ENCODE measurements around the gene EYA2.

EYA2 gene

DNA sequence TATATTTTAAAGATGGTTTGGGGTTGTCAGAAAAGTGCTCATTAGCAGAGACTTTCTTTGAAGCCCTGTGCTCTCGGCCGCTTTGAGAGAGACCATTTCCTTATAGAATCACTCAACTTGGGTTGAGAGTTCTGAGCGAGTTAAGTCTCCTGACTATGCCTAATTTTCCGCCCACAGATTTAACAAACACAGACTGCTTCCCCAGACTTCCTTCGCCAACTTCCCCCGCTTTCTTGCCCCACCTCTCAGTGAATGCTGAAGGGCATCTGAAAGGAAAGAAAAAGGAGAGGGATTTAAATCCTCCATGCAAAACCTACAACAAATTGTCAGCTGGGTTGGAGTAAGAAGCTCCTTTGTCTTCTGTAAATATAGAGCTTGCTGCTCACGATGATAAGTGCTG is 224.0 kb downstream of the EYA2 start:
- DNase-seq = no peak

DNA sequence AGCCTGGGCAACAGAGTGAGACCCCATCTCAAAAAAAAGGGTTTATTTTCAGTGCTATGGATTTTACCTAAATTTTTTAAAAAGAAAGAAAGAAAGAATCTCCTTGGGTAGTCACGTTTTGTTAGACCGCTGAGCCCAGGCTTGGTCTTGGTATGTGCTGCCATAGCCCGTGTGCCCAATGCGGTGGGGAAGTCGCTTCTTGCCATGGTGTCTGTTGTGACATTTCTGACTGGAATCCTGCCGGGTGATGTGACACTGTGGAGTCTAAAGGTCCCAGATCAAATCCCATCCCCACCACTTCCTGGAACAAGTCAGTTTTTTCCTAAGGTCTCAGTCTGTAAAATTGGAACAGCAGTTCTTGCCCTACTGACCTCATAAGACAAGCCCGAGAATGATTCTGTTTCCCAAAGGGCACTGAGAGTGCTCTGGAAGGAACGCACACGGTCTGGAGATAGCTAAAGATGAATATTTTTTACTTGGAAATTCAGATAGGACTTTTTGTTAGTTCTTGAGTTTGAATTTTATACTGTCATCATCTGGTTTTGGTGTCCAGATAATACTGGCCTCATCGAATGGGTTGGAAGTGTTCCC is 225.8 kb downstream of the EYA2 start:
- DNase-seq = no peak

- no peak for DNase-seq
Observed at GRCh38 chr20:47122560-47122959, 227.9 kb downstream of the EYA2 start.

- no peak for DNase-seq
Observed at GRCh38 chr20:47124181-47124717, 229.6 kb downstream of the EYA2 start.

- no peak for DNase-seq
Observed at GRCh38 chr20:47125508-47125757, 230.8 kb downstream of the EYA2 start.

DNA sequence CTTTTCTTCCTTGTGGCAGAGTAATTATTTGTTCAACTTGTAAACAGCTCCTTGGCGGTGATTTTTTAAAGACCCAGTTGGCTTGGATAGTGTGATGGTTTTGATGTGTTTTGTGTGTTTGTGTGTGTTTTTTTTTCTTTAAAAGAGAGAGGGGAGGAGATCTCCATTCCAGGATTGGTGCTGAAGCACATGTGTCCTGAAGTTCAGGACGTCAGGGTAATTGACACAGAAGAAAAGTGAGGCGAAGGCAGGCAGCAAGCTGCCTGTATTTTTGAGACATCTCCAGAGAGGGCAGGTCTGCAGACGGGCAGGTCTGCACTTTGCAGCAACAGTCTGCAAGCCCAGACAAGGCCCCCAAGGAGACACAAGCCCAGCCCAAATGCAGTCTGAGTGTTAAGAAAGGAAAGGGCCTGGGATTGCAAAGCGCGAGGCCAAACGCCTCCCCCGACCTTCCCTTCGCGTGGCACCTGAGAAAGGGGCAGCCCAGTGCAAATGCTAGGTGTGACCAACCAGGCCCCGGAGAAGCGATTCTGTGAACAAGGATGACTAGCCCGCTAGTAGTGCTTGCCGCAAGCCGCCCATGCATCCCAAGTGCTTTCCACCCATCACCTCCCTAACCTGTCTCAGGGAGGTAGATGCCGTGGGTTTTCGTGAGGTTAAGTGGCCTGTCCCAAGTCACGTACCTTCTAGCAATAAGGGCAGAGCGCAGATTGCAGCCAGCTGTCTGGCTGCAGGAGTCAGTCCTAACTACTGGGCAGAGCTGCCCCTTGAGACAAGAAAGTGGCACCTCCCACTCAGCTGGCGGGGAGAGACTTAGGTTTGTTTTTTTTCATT is 231.3 kb downstream of the EYA2 start:
- DNase-seq = no peak

DNA sequence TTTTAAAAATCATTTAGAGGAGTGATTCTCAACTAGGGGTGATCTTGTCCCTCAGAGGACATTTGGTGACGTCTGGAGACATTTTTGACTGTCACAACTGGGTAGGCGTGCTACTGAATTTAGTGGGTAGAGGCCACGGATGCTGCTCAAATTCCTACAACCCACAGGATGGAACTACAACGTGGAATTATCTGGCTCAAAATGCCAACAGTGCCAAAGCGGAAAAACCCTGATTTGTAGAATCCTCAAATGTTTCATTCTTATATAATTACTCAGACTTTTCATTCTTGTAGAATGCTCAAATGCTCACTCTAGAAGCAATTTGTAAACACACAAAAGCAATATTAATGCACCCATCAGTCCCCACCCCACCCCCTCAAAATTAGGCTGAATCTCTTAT is 232.1 kb downstream of the EYA2 start:
- DNase-seq = no peak

GRCh38 chr20:47127546-47127945 is 232.9 kb downstream of the EYA2 start:
- DNase-seq = no peak

GRCh38 chr20:47127999-47128398 is 233.4 kb downstream of the EYA2 start:
- no peak for DNase-seq

GRCh38 chr20:47129306-47129705 is 234.7 kb downstream of the EYA2 start:
- no peak for DNase-seq

DNA sequence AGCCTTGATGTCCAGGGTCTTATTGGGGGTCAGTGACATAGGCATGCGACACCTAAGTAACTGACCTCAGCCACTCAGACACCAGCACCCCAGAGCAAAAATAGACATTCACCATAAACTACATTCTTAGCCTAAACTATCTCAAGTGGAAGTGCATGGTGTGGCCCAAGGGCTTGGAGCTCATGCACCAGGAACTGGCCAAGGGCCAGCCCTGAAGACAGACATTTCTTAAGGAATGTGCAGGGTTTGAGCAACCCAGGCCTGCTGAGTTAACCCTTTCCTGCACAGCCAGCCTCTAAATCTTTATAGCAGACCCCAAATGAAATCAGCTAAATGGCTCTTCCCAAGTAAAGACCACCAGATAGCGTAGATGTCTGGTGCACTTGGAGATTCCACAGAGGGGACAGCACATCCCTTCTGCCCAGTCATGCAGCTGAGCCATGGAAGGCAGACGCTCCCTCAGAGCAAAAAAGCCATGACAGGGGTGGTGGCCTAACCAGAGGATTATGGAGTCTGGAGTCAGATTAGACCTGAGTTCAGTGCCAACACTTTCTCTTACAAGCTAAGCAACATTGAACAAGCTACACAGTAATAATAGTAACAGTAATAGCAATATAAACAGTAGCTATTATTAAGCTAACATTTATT is 239.3 kb downstream of the EYA2 start:
- DNase-seq = no peak

- DNase-seq = no peak
Observed at GRCh38 chr20:47136782-47137181, 242.1 kb downstream of the EYA2 start.

- no peak for DNase-seq
Observed at GRCh38 chr20:47137231-47137870, 242.7 kb downstream of the EYA2 start.

- no peak for DNase-seq
Observed at GRCh38 chr20:47139934-47140535, 245.4 kb downstream of the EYA2 start.

- no peak for DNase-seq
Observed at GRCh38 chr20:47141350-47141921, 246.8 kb downstream of the EYA2 start.

- DNase-seq = no peak
Observed at GRCh38 chr20:47141941-47142773, 247.5 kb downstream of the EYA2 start.

DNA sequence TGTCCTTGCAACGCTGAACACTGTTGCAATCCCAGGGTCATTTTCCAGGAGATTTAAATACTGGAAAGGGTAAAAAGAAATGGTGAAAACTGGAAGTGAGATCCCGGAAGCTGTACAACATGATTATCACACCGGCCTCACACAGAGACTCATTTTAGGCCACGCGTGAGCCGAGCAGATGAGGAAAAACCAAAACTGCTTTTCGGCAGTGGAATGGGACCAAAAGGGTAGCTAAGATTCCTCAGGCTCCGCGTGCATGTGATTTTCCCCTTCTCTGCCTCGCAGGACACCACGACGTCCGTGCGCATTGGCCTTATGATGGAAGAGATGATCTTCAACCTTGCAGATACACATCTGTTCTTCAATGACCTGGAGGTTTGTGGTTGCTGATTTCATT is 248.1 kb downstream of the EYA2 start:
- no peak for DNase-seq

DNA sequence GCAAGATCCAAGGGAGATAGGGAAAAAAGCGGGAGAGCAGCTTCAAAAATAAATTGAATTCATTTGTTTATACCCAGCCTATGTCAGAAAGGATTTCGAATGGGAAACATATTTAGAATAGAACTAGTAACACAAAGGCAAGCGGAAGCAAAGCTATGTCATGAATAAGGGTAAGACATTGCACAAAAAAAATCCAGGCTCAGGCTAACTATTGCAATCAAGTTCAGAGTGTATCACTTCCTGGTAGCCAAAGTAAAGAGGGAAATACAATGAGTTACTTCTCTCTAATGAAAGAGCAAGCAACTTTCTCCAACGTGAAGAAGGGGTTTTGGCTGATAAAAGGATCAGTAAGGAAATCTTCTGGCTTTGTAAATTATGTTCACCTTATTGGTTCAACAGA is 249.0 kb downstream of the EYA2 start:
- no peak for DNase-seq

- DNase-seq = no peak
Observed at GRCh38 chr20:47144463-47144862, 249.8 kb downstream of the EYA2 start.

DNA sequence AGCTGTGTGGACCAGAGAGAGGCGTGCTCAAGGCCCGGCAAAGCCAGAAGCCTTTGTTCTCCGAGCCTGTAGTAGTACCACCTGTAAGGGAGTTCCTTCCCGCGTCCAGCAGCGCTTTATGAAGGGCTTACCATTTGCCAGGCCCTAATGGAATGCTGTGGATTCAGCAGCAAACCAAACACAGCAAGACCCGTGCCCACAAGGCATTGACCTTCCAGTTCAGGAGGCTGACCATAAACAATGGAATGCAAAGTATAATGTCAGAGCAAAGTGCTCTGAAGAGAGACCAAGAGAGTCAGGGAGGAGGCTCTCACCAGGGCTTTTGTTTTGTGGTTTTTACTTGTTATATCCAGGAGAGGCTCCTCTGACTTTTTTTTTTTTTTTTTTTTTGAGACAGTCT is 252.0 kb downstream of the EYA2 start:
- DNase-seq = no peak

GRCh38 chr20:47148059-47148458 is 253.4 kb downstream of the EYA2 start:
- DNase-seq = no peak

DNA sequence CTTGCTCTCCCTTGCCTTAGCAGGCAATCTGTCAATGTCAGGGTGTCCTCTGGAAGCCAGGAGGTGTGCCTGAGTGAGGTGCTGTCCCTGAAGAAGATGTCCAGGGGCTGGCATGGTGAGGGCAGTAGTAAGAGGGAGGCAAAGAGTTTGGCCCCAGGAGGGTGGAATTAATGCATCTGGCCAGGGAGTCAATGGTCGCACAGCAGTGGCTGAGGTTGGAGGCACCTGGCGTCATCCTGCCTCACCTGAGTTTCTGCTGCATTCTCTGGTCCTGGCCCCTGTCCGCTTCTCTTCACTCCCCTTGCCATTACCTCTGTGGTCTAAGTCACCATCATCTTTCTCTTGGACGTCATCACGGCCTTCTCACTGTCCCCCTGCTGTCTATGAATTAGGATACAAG is 255.3 kb downstream of the EYA2 start:
- no peak for DNase-seq

All from activated T-cell treated with anti-CD3 and anti-CD28 coated beads, Interleukin-2, amount 50 U/mL, for 48 hours (primary cell).